OCI-LY1 (cell line): ENCODE results near the gene PTK7.

Experiments used
- EZH2 ChIP-seq: fragments of 200-600 bp; sonication (generic), shearing (Covaris generic); IDR thresholded peaks from 2 replicates; pipeline ENCODE4 v1.8.0; 2017; ENCODE audit warnings: borderline replicate concordance, mixed run types, mild to moderate bottlenecking, antibody characterized with exemption, low read length, moderate library complexity, mixed read lengths
- TF ChIP-seq, protein P1 (sequence below): fragments of 200-600 bp; sonication (generic), shearing (Covaris generic); IDR thresholded peaks from 2 replicates; pipeline ENCODE4 v1.5.1; 2017; ENCODE audit warnings: mild to moderate bottlenecking, antibody characterized with exemption, low read length, moderate library complexity, mixed read lengths

- TF ChIP-seq, protein P1, sequence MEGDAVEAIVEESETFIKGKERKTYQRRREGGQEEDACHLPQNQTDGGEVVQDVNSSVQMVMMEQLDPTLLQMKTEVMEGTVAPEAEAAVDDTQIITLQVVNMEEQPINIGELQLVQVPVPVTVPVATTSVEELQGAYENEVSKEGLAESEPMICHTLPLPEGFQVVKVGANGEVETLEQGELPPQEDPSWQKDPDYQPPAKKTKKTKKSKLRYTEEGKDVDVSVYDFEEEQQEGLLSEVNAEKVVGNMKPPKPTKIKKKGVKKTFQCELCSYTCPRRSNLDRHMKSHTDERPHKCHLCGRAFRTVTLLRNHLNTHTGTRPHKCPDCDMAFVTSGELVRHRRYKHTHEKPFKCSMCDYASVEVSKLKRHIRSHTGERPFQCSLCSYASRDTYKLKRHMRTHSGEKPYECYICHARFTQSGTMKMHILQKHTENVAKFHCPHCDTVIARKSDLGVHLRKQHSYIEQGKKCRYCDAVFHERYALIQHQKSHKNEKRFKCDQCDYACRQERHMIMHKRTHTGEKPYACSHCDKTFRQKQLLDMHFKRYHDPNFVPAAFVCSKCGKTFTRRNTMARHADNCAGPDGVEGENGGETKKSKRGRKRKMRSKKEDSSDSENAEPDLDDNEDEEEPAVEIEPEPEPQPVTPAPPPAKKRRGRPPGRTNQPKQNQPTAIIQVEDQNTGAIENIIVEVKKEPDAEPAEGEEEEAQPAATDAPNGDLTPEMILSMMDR: no peak
- TF ChIP-seq EZH2: no peak
Measured at GRCh38 chr6:43091020-43091419, 14.9 kb downstream of the PTK7 start.
